Neuronal stem cell (in vitro differentiated cells): ENCODE data around the gene NAPSA.
"Not testable (repeated sequence)": the region's sequence is repeated elsewhere in the genome, so short reads cannot be mapped to it uniquely, and the experiment has no call there.

ENCODE experiments used
- DNase-seq: peaks from one replicate; pipeline ENCODE4 v3.0.0-alpha.2; 2013; ENCODE audit warnings: low spot score
- H2AFZ ChIP-seq: one replicate; pipeline ENCODE4 v1.6.1; 2013; ENCODE audit warnings: mild to moderate bottlenecking, low read length, inconsistent platforms
- H2AK5ac ChIP-seq: 2 replicates; pipeline ENCODE4 v1.6.1; 2013; ENCODE audit warnings: low read depth, mild to moderate bottlenecking, inconsistent platforms, low read length, moderate library complexity, mixed read lengths
- H2BK120ac ChIP-seq: 2 replicates; pipeline ENCODE4 v1.6.1; 2013; ENCODE audit warnings: low read depth, mild to moderate bottlenecking, inconsistent platforms, low read length, moderate library complexity, mixed read lengths
- H2BK12ac ChIP-seq: one replicate; pipeline ENCODE4 v1.6.1; 2013; ENCODE audit warnings: low read length, inconsistent platforms
- H2BK15ac ChIP-seq: 2 replicates; pipeline ENCODE4 v1.6.1; 2013; ENCODE audit warnings: mild to moderate bottlenecking, low read length, inconsistent platforms, mixed read lengths
- H2BK5ac ChIP-seq: one replicate; pipeline ENCODE4 v1.6.1; 2013; ENCODE audit warnings: inconsistent platforms, mild to moderate bottlenecking, low read length, moderate library complexity
- H3K14ac ChIP-seq: one replicate; pipeline ENCODE4 v1.6.1; 2013; ENCODE audit warnings: low read length, inconsistent platforms
- H3K18ac ChIP-seq: 2 replicates; pipeline ENCODE4 v1.6.1; 2013; ENCODE audit warnings: low read length, inconsistent platforms
- H3K23ac ChIP-seq: 2 replicates; pipeline ENCODE4 v1.6.1; 2013; ENCODE audit warnings: low read depth, mild to moderate bottlenecking, mixed read lengths, low read length, inconsistent platforms; ENCODE audit not compliant: poor library complexity
- H3K27ac ChIP-seq: replicated peaks from 3 replicates; pipeline ENCODE4 v1.5.1; 2013; ENCODE audit warnings: low read length, inconsistent platforms
- H3K27me3 ChIP-seq, 3 experiments: 2 replicates each; pipeline ENCODE4 v1.6.1; 2013; ENCODE audit warnings: low read length in 3 of 3, mild to moderate bottlenecking in 2 of 3, inconsistent platforms in 1 of 3, low read depth in 1 of 3, mixed read lengths in 1 of 3, moderate library complexity in 1 of 3; ENCODE audit not compliant: control insufficient read depth in 3 of 3, insufficient read depth in 3 of 3
- H3K36me3 ChIP-seq, 2 donors: replicated peaks in 1 of 2; 2 replicates each; pipeline ENCODE4 v1.6.1; 2013; ENCODE audit warnings: low read length in 2 of 2; ENCODE audit not compliant: control insufficient read depth in 2 of 2, insufficient read depth in 2 of 2
- H3K4ac ChIP-seq: 2 replicates; pipeline ENCODE4 v1.6.1; 2013; ENCODE audit warnings: inconsistent platforms, mild to moderate bottlenecking, low read length, moderate library complexity
- H3K4me1 ChIP-seq, 2 donors: 1 replicate in 1 of 2; 2 replicates in 1 of 2; pipeline ENCODE4 v1.6.1; 2013; ENCODE audit warnings: low read length in 2 of 2, low read depth in 1 of 2; ENCODE audit not compliant: control insufficient read depth in 2 of 2, insufficient read depth in 1 of 2
- H3K4me2 ChIP-seq: one replicate; pipeline ENCODE4 v1.6.1; 2013; ENCODE audit warnings: mild to moderate bottlenecking, low read length, inconsistent platforms; ENCODE audit not compliant: insufficient read depth, poor library complexity, severe bottlenecking
- H3K4me3 ChIP-seq, 2 donors: 2 replicates each; pipeline ENCODE4 v1.5.1; 2013; ENCODE audit warnings: low read length in 2 of 2, mild to moderate bottlenecking in 2 of 2, inconsistent platforms in 1 of 2, moderate library complexity in 1 of 2
- H3K79me1 ChIP-seq: one replicate; pipeline ENCODE4 v1.6.1; 2013; ENCODE audit warnings: low read depth, mild to moderate bottlenecking, inconsistent platforms, low read length, moderate library complexity
- H3K9ac ChIP-seq: one replicate; pipeline ENCODE4 v1.6.1; 2013; ENCODE audit warnings: mild to moderate bottlenecking, low read depth, low read length, inconsistent platforms; ENCODE audit not compliant: poor library complexity
- H3K9me3 ChIP-seq, 2 donors: replicated peaks in 1 of 2; 2 replicates each; pipeline versions ENCODE3 to v1.6.1; 2013; ENCODE audit warnings: low read length in 2 of 2, mild to moderate bottlenecking in 2 of 2, inconsistent platforms in 1 of 2, low read depth in 1 of 2, mixed read lengths in 1 of 2, moderate library complexity in 1 of 2; ENCODE audit not compliant: control insufficient read depth in 2 of 2, insufficient read depth in 1 of 2
- H4K8ac ChIP-seq: one replicate; pipeline ENCODE4 v1.6.1; 2013; ENCODE audit warnings: low read depth, mild to moderate bottlenecking, inconsistent platforms, low read length, moderate library complexity
- H4K91ac ChIP-seq: one replicate; pipeline ENCODE4 v1.6.1; 2013; ENCODE audit warnings: low read length, low read depth, mild to moderate bottlenecking, inconsistent platforms; ENCODE audit not compliant: poor library complexity
- WGBS, 2 donors: extraction: QIAGEN DNeasy Blood & Tissue Kit; methylation state at CpG; one replicate each; pipeline ENCODE4 v1.1.7; 2013; ENCODE audit warnings: missing lambda C conversion rate in 2 of 2, mixed read lengths in 1 of 2; ENCODE audit not compliant: insufficient read length in 2 of 2, insufficient replicate concordance in 1 of 2; ENCODE audit errors: extremely low coverage in 2 of 2; 5-methylcytosine and 5-hydroxymethylcytosine counted together

The NAPSA gene

GRCh38 chr19:50344661-50345318 lies 20.6 kb downstream of the NAPSA start:
- peaks cover 0 to 2% of the 10 kb centered on the region in 2 donors for H3K4me1 ChIP-seq
- DNase-seq, result no peak
- H2BK120ac ChIP-seq, result no peak overlapping the region
- H2BK15ac ChIP-seq, result no peak overlapping the region
- H3K36me3 ChIP-seq, result peaks cover 6 to 40% of the 10 kb centered on the region in 2 donors
- no peak overlapping the region for H4K8ac ChIP-seq
- H3K27ac ChIP-seq, result no peak overlapping the region
- no peak overlapping the region for H2BK12ac ChIP-seq
- no peak overlapping the region for H3K4me3 ChIP-seq
- H3K4ac ChIP-seq, result no peak overlapping the region
- H3K79me1 ChIP-seq, result peaks cover 2% of the 10 kb centered on the region
- WGBS, 2 donors, result no CpG with 5 or more reads among the region's 8 CpGs
- H4K91ac ChIP-seq, result no peak overlapping the region
- H2AFZ ChIP-seq, result no peak overlapping the region
- H3K9ac ChIP-seq, result no peak overlapping the region
- H3K9me3 ChIP-seq, result peaks cover 6 to 19% of the 10 kb centered on the region in 2 donors
- H2AK5ac ChIP-seq, result no peak overlapping the region
- H2BK5ac ChIP-seq, result no peak overlapping the region
- no peak overlapping the region for H3K14ac ChIP-seq
- no peak overlapping the region for H3K4me2 ChIP-seq
- H3K23ac ChIP-seq, result no peak overlapping the region
- no peak overlapping the region for H3K18ac ChIP-seq
- H3K27me3 ChIP-seq, result no peaks in the 10 kb centered on the region

GRCh38 chr19:50341091-50341564 lies 24.3 kb downstream of the NAPSA start:
- peaks cover 2% of the 10 kb centered on the region for H3K79me1 ChIP-seq

GRCh38 chr19:50340331-50340730 lies 25.1 kb downstream of the NAPSA start:
- no peak overlapping the region for H2AFZ ChIP-seq
- H3K14ac ChIP-seq, result no peak overlapping the region
- no peak overlapping the region for H3K4ac ChIP-seq
- H3K4me3 ChIP-seq, result no peak overlapping the region
- H3K27me3 ChIP-seq, result no peaks in the 10 kb centered on the region
- H3K9ac ChIP-seq, result no peak overlapping the region
- no peak overlapping the region for H3K18ac ChIP-seq
- no peak overlapping the region for H2AK5ac ChIP-seq
- H2BK12ac ChIP-seq, result no peak overlapping the region
- peaks cover 9 to 19% of the 10 kb centered on the region in 2 donors for H3K9me3 ChIP-seq
- H3K4me2 ChIP-seq, result no peak overlapping the region
- H2BK15ac ChIP-seq, result no peak overlapping the region
- no peak overlapping the region for H3K27ac ChIP-seq
- H2BK120ac ChIP-seq, result no peak overlapping the region
- H3K79me1 ChIP-seq, result peaks cover 2% of the 10 kb centered on the region
- H2BK5ac ChIP-seq, result no peak overlapping the region
- H4K91ac ChIP-seq, result no peak overlapping the region
- H3K4me1 ChIP-seq, result no peaks in the 10 kb centered on the region
- no peak overlapping the region for H3K23ac ChIP-seq
- peaks cover 15 to 58% of the 10 kb centered on the region in 2 donors for H3K36me3 ChIP-seq
- DNase-seq, result no peak
- H4K8ac ChIP-seq, result no peak overlapping the region

More at GRCh38 chr19:50341091-50341564, 24.3 kb downstream of the NAPSA start:
- no peak overlapping the region for H3K23ac ChIP-seq
- H2BK120ac ChIP-seq, result no peak overlapping the region
- no peak overlapping the region for H3K4me3 ChIP-seq
- H3K36me3 ChIP-seq, result peaks cover 15 to 62% of the 10 kb centered on the region in 2 donors
- no peak for DNase-seq
- H3K18ac ChIP-seq, result no peak overlapping the region
- H3K27ac ChIP-seq, result no peak overlapping the region
- H3K27me3 ChIP-seq, result no peaks in the 10 kb centered on the region
- no peak overlapping the region for H3K4me2 ChIP-seq
- H3K14ac ChIP-seq, result no peak overlapping the region
- no peak overlapping the region for H2BK15ac ChIP-seq
- H4K8ac ChIP-seq, result no peak overlapping the region
- no peak overlapping the region for H2AK5ac ChIP-seq
- no peak overlapping the region for H3K9ac ChIP-seq
- H3K9me3 ChIP-seq, result peaks cover 9 to 19% of the 10 kb centered on the region in 2 donors
- H4K91ac ChIP-seq, result no peak overlapping the region
- no peak overlapping the region for H2BK12ac ChIP-seq
- H2BK5ac ChIP-seq, result no peak overlapping the region
- H3K4me1 ChIP-seq, result no peaks in the 10 kb centered on the region
- no peak overlapping the region for H2AFZ ChIP-seq
- no CpG with 5 or more reads among the region's 3 CpGs for WGBS, 2 donors
- H3K4ac ChIP-seq, result no peak overlapping the region

GRCh38 chr19:50337031-50337430 lies 28.4 kb downstream of the NAPSA start:
- H3K4me1 ChIP-seq, H2BK120ac ChIP-seq, DNase-seq, H3K27ac ChIP-seq, H3K4ac ChIP-seq, H2BK5ac ChIP-seq, H2AFZ ChIP-seq, H3K9ac ChIP-seq, H3K18ac ChIP-seq, H3K79me1 ChIP-seq, H3K4me3 ChIP-seq, H3K14ac ChIP-seq, H2BK12ac ChIP-seq, H2BK15ac ChIP-seq, H3K27me3 ChIP-seq, H3K23ac ChIP-seq, H4K91ac ChIP-seq, H3K4me2 ChIP-seq, H4K8ac ChIP-seq, H2AK5ac ChIP-seq: not testable (repeated sequence)
- no CpG with 5 or more reads among the region's 6 CpGs for WGBS, 2 donors
- Histone ChIP-seq H3K9me3 (peaks cover 2 to 16% of the 10 kb centered on the region in 2 donors), H3K36me3 (peaks cover 9 to 49% of the 10 kb centered on the region in 2 donors)
